Uterus (tissue), 4 donors: Measurements from ENCODE around the gene EOLA2. TPM values are rescaled to one million over a fixed set of nuclear protein-coding genes. Genes with fewer than 3 reads are reported as not detected.
A peak's percentile ranks its signal among the peaks of the same experiment; 100 is the strongest.
"Not testable (repeated sequence)": the region's sequence is repeated elsewhere in the genome, so short reads cannot be mapped to it uniquely, and the experiment has no call there.

Source experiments
- DNase-seq, 2 donors: peaks; one replicate each; pipeline ENCODE4 v3.0.0-alpha.2; 2019 to 2020
- H3K27ac ChIP-seq, 2 donors: fragments of 200-600 bp; sonication (generic); 1 replicate in 1 of 2; 2 replicates in 1 of 2; pipeline ENCODE4 v1.5.1; 2016 to 2018
- H3K27me3 ChIP-seq, 2 donors: fragments of 200-600 bp; sonication (generic); one replicate each; pipeline ENCODE4 v1.5.1; 2018 to 2019; ENCODE audit warnings: control low read depth in 1 of 2
- H3K36me3 ChIP-seq, 2 donors: fragments of 200-600 bp; sonication (generic); one replicate each; pipeline ENCODE4 v1.5.1; 2019; ENCODE audit warnings: control low read depth in 1 of 2
- H3K4me1 ChIP-seq, 2 donors: fragments of 200-600 bp; sonication (generic); one replicate each; pipeline ENCODE4 v1.5.1; 2018 to 2019; ENCODE audit warnings: control low read depth in 1 of 2
- H3K4me3 ChIP-seq, 2 donors: fragments of 200-600 bp; sonication (generic); 1 replicate in 1 of 2; 2 replicates in 1 of 2; pipeline ENCODE4 v1.5.1; 2018 to 2019; ENCODE audit warnings: mild to moderate bottlenecking in 1 of 2
- H3K9me3 ChIP-seq, 2 donors: fragments of 200-600 bp; sonication (generic); one replicate each; pipeline ENCODE4 v1.5.1; 2019; ENCODE audit warnings: control low read depth in 1 of 2
- POLR2A ChIP-seq, 2 donors: fragments of 450-650 bp; IDR thresholded peaks; one replicate each; pipeline ENCODE4 v1.6.1; 2016; ENCODE audit warnings: antibody characterized with exemption in 2 of 2, mild to moderate bottlenecking in 1 of 2, moderate library complexity in 1 of 2
- intact Hi-C: fragments of 100-400 bp; cut with DNase I; formaldehyde crosslinking; loops from one replicate; pipeline ENCODE4 v1.15.1; 2023; ENCODE audit warnings: low total_unique reads
- total RNA-seq, 4 donors: library from RNA; depleted of rRNA in 3 of 4; stranded (reverse); fragments of >200 nt in 3 of 4; gene quantifications; one replicate each; pipeline versions ENCODE4 v1.1.0 to v1.2.4, GENCODE V29; 2014 to 2023
- TF ChIP-seq, protein P1 (sequence below), 4 experiments: fragments of 200-600 bp in 2 of 4; fragments of 450-650 bp in 2 of 4; sonication (generic) in 2 of 4; IDR thresholded peaks; one replicate each; pipeline ENCODE4 v1.5.1; 2016 to 2019; ENCODE audit warnings: antibody characterized with exemption in 4 of 4, mild to moderate bottlenecking in 2 of 4, moderate library complexity in 1 of 4
- donor health status: DM: yes; HTN: yes; CAD: no.

The EOLA2 gene
- total RNA-seq, 4 donors from 2014 or later, result 2.3 to 35.4 (median 13.6) TPM

- Histone ChIP-seq H3K4me1 (peaks cover 0 to 3% of the 10 kb centered on the region in 2 donors), H3K27me3 (no peaks in the 10 kb centered on the region), H3K4me3 (peak overlapping the region; percentile 33 to 64), H3K9me3 (no peaks in the 10 kb centered on the region), H3K36me3 (no peaks in the 10 kb centered on the region), H3K27ac (peak overlapping the region; percentile 87 to 97)
- intact Hi-C loops, result no loop called here
- peak; percentile 94 to 98 for DNase-seq
- TF ChIP-seq, protein P1, sequence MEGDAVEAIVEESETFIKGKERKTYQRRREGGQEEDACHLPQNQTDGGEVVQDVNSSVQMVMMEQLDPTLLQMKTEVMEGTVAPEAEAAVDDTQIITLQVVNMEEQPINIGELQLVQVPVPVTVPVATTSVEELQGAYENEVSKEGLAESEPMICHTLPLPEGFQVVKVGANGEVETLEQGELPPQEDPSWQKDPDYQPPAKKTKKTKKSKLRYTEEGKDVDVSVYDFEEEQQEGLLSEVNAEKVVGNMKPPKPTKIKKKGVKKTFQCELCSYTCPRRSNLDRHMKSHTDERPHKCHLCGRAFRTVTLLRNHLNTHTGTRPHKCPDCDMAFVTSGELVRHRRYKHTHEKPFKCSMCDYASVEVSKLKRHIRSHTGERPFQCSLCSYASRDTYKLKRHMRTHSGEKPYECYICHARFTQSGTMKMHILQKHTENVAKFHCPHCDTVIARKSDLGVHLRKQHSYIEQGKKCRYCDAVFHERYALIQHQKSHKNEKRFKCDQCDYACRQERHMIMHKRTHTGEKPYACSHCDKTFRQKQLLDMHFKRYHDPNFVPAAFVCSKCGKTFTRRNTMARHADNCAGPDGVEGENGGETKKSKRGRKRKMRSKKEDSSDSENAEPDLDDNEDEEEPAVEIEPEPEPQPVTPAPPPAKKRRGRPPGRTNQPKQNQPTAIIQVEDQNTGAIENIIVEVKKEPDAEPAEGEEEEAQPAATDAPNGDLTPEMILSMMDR (IDR thresholded peaks at IDR 0.05), result no peak
- no peak for TF ChIP-seq POLR2A (IDR thresholded peaks at IDR 0.05)
These were observed 777 bp upstream of the EOLA2 start for GRCh38 chrX:149938881-149939654.

DNA sequence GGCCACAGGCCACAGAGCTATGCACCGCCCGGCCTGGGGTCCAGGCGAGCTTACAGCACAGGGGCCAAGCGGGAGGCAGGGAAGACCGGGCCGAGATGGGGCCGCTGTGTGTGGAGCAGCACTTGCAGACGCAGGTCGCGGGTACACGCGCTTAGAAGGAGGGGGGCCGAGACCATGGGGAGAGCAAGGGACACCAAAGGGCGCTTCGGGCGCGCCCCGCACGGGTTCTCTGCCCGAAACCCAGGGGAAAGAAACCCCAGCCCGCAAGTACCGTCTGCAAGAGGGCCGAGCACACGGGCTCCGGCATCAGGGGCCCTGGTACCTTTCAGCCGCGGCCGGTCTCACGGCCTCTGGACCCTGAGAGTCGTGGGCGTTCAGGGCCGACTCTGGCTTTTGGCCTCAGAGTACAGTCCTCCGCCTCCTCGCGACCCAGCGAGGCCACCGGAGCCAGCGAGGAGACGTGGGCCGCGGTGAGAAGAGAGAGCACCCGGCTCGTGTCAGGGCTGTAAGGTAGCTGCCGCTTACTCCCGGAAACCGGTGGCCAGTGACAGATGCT, 342 bp downstream of the EOLA2 start:
- DNase-seq, result peak in 1 of 2 donors; percentile 24
- H3K27ac ChIP-seq, result peak overlapping the region; percentile 87 to 90
- intact Hi-C loops, result no loop called here

DNA sequence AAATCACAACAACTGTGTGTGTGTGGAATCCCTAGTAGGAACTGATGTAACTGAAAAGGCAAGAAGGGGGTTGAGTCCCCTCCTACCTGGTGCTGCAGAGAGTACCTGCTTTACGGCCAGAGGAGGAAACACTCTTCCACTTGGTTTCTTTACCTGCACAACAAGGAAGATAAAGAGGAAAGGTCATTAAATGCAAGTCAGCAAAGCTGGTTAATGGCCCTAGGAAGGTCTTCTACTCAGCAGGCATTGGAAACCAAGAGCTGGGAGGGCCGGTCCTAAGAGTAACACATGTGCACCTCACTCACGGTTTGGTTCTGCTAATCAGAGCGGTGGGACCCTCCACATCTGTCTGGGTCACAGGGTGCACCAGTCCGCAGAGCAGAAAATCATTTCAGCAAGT, 963 bp downstream of the EOLA2 start:
- H3K36me3 ChIP-seq, H3K27me3 ChIP-seq, H3K4me1 ChIP-seq, DNase-seq, H3K9me3 ChIP-seq, intact Hi-C loops: not testable (repeated sequence)
- peak overlapping the region; percentile 64 to 83 for H3K4me3 ChIP-seq
- peak overlapping the region; percentile 87 to 90 for H3K27ac ChIP-seq

More for the DNA sequence above, 342 bp downstream of the EOLA2 start:
- Histone ChIP-seq H3K4me1 (peaks cover 0 to 3% of the 10 kb centered on the region in 2 donors), H3K9me3 (no peaks in the 10 kb centered on the region), H3K27me3 (no peaks in the 10 kb centered on the region), H3K4me3 (peak overlapping the region; percentile 64 to 83), H3K36me3 (no peaks in the 10 kb centered on the region)
- TF ChIP-seq, protein P1 (IDR thresholded peaks at IDR 0.05), result no peak
- TF ChIP-seq POLR2A (IDR thresholded peaks at IDR 0.05), result no peak

GRCh38 chrX:149933547-149933946, 4.7 kb downstream of the EOLA2 start:
- H3K9me3 ChIP-seq, DNase-seq, H3K27me3 ChIP-seq, H3K4me3 ChIP-seq, H3K27ac ChIP-seq, intact Hi-C loops, H3K36me3 ChIP-seq, H3K4me1 ChIP-seq: not testable (repeated sequence)

GRCh38 chrX:149932970-149933369, 5.3 kb downstream of the EOLA2 start:
- H3K27me3 ChIP-seq, H3K36me3 ChIP-seq, H3K27ac ChIP-seq, DNase-seq, H3K4me1 ChIP-seq, H3K4me3 ChIP-seq, intact Hi-C loops, H3K9me3 ChIP-seq: not testable (repeated sequence)

DNA sequence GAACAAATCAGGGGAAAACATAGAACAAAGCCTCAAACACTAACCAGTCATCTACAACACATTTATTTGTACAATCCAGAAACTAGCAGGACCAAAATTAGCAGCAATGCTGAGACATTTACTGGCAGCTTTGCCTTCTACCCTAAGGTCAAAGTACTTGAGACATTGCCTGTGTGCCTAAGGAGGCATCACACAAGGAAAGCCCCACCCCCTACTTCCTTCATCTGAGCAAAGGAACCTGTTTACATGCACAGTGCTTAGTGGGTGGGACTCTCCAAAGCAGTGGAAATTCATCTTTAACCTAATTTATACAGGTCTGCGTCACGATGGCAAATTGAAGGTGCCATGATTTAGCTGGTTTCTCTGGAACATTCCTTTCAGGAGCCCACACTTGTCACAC, 6.1 kb downstream of the EOLA2 start:
- DNase-seq, intact Hi-C loops, H3K4me1 ChIP-seq, H3K27ac ChIP-seq, H3K9me3 ChIP-seq, H3K27me3 ChIP-seq, H3K36me3 ChIP-seq, H3K4me3 ChIP-seq: not testable (repeated sequence)

DNA sequence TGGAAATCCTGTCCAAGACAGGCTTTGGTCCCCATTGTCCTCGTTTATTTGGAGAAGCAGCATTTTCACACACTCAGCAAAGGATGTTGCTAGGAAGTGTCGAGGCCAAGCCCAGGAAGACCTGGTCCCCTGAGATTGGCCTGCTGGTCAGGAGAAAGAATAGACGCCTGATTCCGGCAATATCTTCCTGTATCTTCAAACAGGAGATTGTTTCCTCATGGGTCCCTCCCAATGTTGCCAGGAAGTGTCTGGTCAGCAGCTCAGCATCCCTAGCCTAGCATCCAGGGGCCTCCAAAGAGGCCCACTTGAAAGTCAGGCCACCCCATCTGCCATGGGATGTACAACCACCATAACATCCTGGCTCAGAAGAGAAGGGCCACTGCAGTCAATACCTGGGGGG, 6.9 kb downstream of the EOLA2 start:
- H3K4me3 ChIP-seq, H3K27me3 ChIP-seq, DNase-seq, H3K27ac ChIP-seq, H3K9me3 ChIP-seq, H3K4me1 ChIP-seq, intact Hi-C loops, H3K36me3 ChIP-seq: not testable (repeated sequence)

DNA sequence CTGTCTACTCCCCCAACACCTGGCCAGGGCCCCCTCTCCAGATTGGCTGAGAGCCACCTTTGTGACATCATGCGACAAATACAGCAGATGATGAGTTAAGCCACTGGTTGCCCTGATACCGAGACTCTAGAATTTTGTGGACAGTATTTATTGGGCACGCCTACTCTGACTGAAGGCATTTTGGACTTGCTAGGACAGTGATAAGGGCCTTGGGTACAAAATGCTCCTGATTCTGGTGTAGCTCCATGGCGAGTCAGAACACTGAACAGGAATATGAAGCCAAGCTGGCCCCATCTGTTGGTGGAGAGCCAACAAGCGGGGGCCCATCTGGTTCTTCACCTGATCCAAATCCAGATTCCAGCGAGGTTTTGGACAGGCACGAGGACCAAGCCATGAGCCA, 8.9 kb downstream of the EOLA2 start, which contains the start of gene HSFX4:
TSS of gene HSFX4 (plus strand) at position 174 of the 400 bp plus-strand sequence. CDS start at position 246, 72 bp downstream.
- H3K4me1 ChIP-seq, H3K27ac ChIP-seq, H3K27me3 ChIP-seq, H3K4me3 ChIP-seq, DNase-seq, intact Hi-C loops, H3K9me3 ChIP-seq, H3K36me3 ChIP-seq: not testable (repeated sequence)

DNA sequence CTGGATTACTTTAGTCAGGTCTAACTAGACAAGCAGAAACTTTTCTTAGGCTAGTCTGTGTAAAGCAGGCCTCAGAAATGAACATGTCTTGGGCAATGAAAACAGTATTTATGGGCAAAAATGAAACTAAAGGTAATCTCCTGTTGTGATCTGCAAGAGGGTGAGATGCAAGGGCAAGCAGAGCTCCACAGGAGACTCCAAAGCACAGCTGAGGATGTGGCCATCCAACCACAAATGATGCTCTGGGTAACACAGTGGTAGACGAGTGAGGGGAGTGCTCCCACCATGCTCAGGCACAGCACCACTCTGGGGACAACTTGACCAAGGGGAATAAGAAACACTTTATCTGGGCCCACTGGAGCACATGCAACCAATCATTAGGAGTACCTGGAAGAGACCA, 9.7 kb downstream of the EOLA2 start:
- H3K4me3 ChIP-seq, H3K4me1 ChIP-seq, H3K27ac ChIP-seq, DNase-seq, H3K9me3 ChIP-seq, H3K27me3 ChIP-seq, H3K36me3 ChIP-seq, intact Hi-C loops: not testable (repeated sequence)

DNA sequence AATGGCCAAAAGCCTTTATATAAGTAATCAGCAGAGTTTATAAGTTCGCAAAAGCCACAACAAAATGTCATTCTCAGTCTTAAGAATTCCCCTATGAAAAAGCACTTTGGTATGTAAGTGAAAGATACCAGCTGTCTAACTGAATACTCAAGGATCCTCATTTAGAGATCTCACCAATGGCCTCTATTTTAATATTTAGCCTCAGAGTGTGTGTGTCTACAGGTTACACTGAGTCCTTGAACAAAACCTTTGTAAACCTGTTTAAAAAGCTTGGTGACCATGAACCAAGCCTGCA, 10.4 kb downstream of the EOLA2 start:
- H3K4me1 ChIP-seq, DNase-seq, H3K27ac ChIP-seq, H3K4me3 ChIP-seq, H3K27me3 ChIP-seq, H3K9me3 ChIP-seq, intact Hi-C loops, H3K36me3 ChIP-seq: not testable (repeated sequence)

- H3K4me1 ChIP-seq, DNase-seq, H3K4me3 ChIP-seq, H3K27ac ChIP-seq, H3K27me3 ChIP-seq, intact Hi-C loops, H3K9me3 ChIP-seq, H3K36me3 ChIP-seq: not testable (repeated sequence)
These were observed 10.9 kb downstream of the EOLA2 start for GRCh38 chrX:149927245-149927963.
